Measurements from ENCODE around the gene ECI2.

Gene ECI2

GRCh38 chr6:4134841-4135664 lies at the start of gene ECI2:
ECI2 (minus strand) TSS chr6:4135575; CDS start chr6:4135560, 15 bp downstream.
- ATAC-seq = peak; percentile 75
- Mint-ChIP-seq H3K9me3 (no peaks in the 10 kb centered on the region), H3K27ac (peak within 1 kb of the TSS; percentile 87), H3K36me3 (peaks cover 44% of the 10 kb centered on the region), H3K4me1 (peaks cover 51% of the 10 kb centered on the region), H3K4me3 (peak within 1 kb of the TSS; percentile 83)
- peak in 1 of 2 donors; percentile 84 for DNase-seq (ENCODE audit: low spot score in 2 of 2)

GRCh38 chr6:4180652-4181255 lies 45.4 kb upstream of the ECI2 start:
- no peaks in the 10 kb centered on the region for H3K36me3 Mint-ChIP-seq
- no peak for ATAC-seq
- H3K4me1 Mint-ChIP-seq = peaks cover 13% of the 10 kb centered on the region
- H3K27ac Mint-ChIP-seq = no peak overlapping the region
- peaks cover 2% of the 10 kb centered on the region for H3K9me3 Mint-ChIP-seq
- no peak overlapping the region for H3K4me3 Mint-ChIP-seq
- DNase-seq (ENCODE audit: low spot score in 2 of 2) = no peak

GRCh38 chr6:4179960-4180651 lies 44.7 kb upstream of the ECI2 start:
- H3K4me3 Mint-ChIP-seq = no peak overlapping the region
- H3K36me3 Mint-ChIP-seq = no peaks in the 10 kb centered on the region
- no peak overlapping the region for H3K27ac Mint-ChIP-seq
- peaks cover 2% of the 10 kb centered on the region for H3K9me3 Mint-ChIP-seq
- DNase-seq (ENCODE audit: low spot score in 2 of 2) = no peak
- H3K4me1 Mint-ChIP-seq = peaks cover 7% of the 10 kb centered on the region
- ATAC-seq = no peak

- Mint-ChIP-seq H3K27ac (no peak overlapping the region), H3K9me3 (no peaks in the 10 kb centered on the region), H3K36me3 (no peaks in the 10 kb centered on the region), H3K4me3 (no peak overlapping the region), H3K4me1 (no peaks in the 10 kb centered on the region)
- ATAC-seq = no peak
- DNase-seq (ENCODE audit: low spot score in 2 of 2) = no peak
Measured at GRCh38 chr6:4178737-4179333, 43.5 kb upstream of the ECI2 start.

GRCh38 chr6:4176907-4177306 lies 41.5 kb upstream of the ECI2 start:
- Mint-ChIP-seq H3K4me3 (no peak overlapping the region), H3K4me1 (no peaks in the 10 kb centered on the region), H3K36me3 (no peaks in the 10 kb centered on the region), H3K27ac (no peak overlapping the region), H3K9me3 (no peaks in the 10 kb centered on the region)
- DNase-seq (ENCODE audit: low spot score in 2 of 2) = no peak
- no peak for ATAC-seq

GRCh38 chr6:4174042-4174441 lies 38.7 kb upstream of the ECI2 start:
- Mint-ChIP-seq H3K4me3 (no peak overlapping the region), H3K9me3 (no peaks in the 10 kb centered on the region), H3K27ac (no peak overlapping the region), H3K4me1 (no peaks in the 10 kb centered on the region), H3K36me3 (no peaks in the 10 kb centered on the region)
- DNase-seq (ENCODE audit: low spot score in 2 of 2) = no peak
- no peak for ATAC-seq

GRCh38 chr6:4172368-4172767 lies 37.0 kb upstream of the ECI2 start:
- DNase-seq (ENCODE audit: low spot score in 2 of 2) = no peak
- no peaks in the 10 kb centered on the region for H3K9me3 Mint-ChIP-seq
- H3K4me3 Mint-ChIP-seq = no peak overlapping the region
- H3K27ac Mint-ChIP-seq = no peak overlapping the region
- no peaks in the 10 kb centered on the region for H3K36me3 Mint-ChIP-seq
- H3K4me1 Mint-ChIP-seq = no peaks in the 10 kb centered on the region
- no peak for ATAC-seq

- Mint-ChIP-seq H3K9me3 (no peaks in the 10 kb centered on the region), H3K4me1 (no peaks in the 10 kb centered on the region), H3K36me3 (no peaks in the 10 kb centered on the region), H3K27ac (no peak overlapping the region), H3K4me3 (no peak overlapping the region)
- ATAC-seq = no peak
- DNase-seq (ENCODE audit: low spot score in 2 of 2) = peak in 1 of 2 donors; percentile 35
Measured at GRCh38 chr6:4170297-4170696, 34.9 kb upstream of the ECI2 start.

- no peak for DNase-seq (ENCODE audit: low spot score in 2 of 2)
- Mint-ChIP-seq H3K27ac (no peak overlapping the region), H3K36me3 (no peaks in the 10 kb centered on the region), H3K9me3 (no peaks in the 10 kb centered on the region), H3K4me1 (no peaks in the 10 kb centered on the region), H3K4me3 (no peak overlapping the region)
- ATAC-seq = no peak
Measured at GRCh38 chr6:4169028-4169789, 33.8 kb upstream of the ECI2 start.

- DNase-seq (ENCODE audit: low spot score in 2 of 2) (no peak), ATAC-seq (no peak)
- Mint-ChIP-seq H3K36me3 (no peaks in the 10 kb centered on the region), H3K27ac (no peak overlapping the region), H3K9me3 (no peaks in the 10 kb centered on the region), H3K4me1 (no peaks in the 10 kb centered on the region), H3K4me3 (no peak overlapping the region)
Measured at GRCh38 chr6:4167833-4168232, 32.5 kb upstream of the ECI2 start.

- H3K36me3 Mint-ChIP-seq = no peaks in the 10 kb centered on the region
- H3K9me3 Mint-ChIP-seq = no peaks in the 10 kb centered on the region
- ATAC-seq (no peak), DNase-seq (ENCODE audit: low spot score in 2 of 2) (peak in 1 of 2 donors; percentile 7)
- H3K27ac Mint-ChIP-seq = no peak overlapping the region
- H3K4me1 Mint-ChIP-seq = no peaks in the 10 kb centered on the region
- no peak overlapping the region for H3K4me3 Mint-ChIP-seq
Measured at GRCh38 chr6:4167123-4167522, 31.7 kb upstream of the ECI2 start.

GRCh38 chr6:4164456-4164855 lies 29.1 kb upstream of the ECI2 start:
- ATAC-seq = no peak
- H3K36me3 Mint-ChIP-seq = no peaks in the 10 kb centered on the region
- no peak overlapping the region for H3K4me3 Mint-ChIP-seq
- H3K9me3 Mint-ChIP-seq = no peaks in the 10 kb centered on the region
- no peak overlapping the region for H3K27ac Mint-ChIP-seq
- no peak for DNase-seq (ENCODE audit: low spot score in 2 of 2)
- no peaks in the 10 kb centered on the region for H3K4me1 Mint-ChIP-seq

GRCh38 chr6:4164117-4164442 lies 28.7 kb upstream of the ECI2 start:
- no peaks in the 10 kb centered on the region for H3K9me3 Mint-ChIP-seq
- H3K36me3 Mint-ChIP-seq = no peaks in the 10 kb centered on the region
- ATAC-seq = no peak
- no peaks in the 10 kb centered on the region for H3K4me1 Mint-ChIP-seq
- H3K27ac Mint-ChIP-seq = no peak overlapping the region
- no peak for DNase-seq (ENCODE audit: low spot score in 2 of 2)
- H3K4me3 Mint-ChIP-seq = no peak overlapping the region

GRCh38 chr6:4163408-4164116 lies 28.2 kb upstream of the ECI2 start:
- no peak for DNase-seq (ENCODE audit: low spot score in 2 of 2)
- Mint-ChIP-seq H3K36me3 (no peaks in the 10 kb centered on the region), H3K9me3 (no peaks in the 10 kb centered on the region), H3K27ac (no peak overlapping the region), H3K4me1 (no peaks in the 10 kb centered on the region), H3K4me3 (no peak overlapping the region)
- ATAC-seq = no peak

Measured in stimulated activated effector memory CD8-positive, alpha-beta T cell treated with anti-CD3 and anti-CD28 coated beads, Interleukin-12 subunit alpha, Interleukin-12 subunit beta, amount 100 ng/mL, for 72 hours (primary cell).